ENCODE measurements around the gene SPON2.

Gene SPON2

GRCh38 chr4:1195109-1195671, 22.8 kb upstream of the SPON2 start:
- DNase-seq (ENCODE audit: low read depth, low spot score), result no peak

- no peak for DNase-seq (ENCODE audit: low read depth, low spot score)
Measured at GRCh38 chr4:1194010-1194900, 21.9 kb upstream of the SPON2 start.

GRCh38 chr4:1193206-1194009, 21.0 kb upstream of the SPON2 start:
- no peak for DNase-seq (ENCODE audit: low read depth, low spot score)

- no peak for DNase-seq (ENCODE audit: low read depth, low spot score)
Measured at GRCh38 chr4:1192493-1193205, 20.3 kb upstream of the SPON2 start.

GRCh38 chr4:1192091-1192492, 19.7 kb upstream of the SPON2 start:
- no peak for DNase-seq (ENCODE audit: low read depth, low spot score)

- DNase-seq (ENCODE audit: low read depth, low spot score), result no peak
Measured at GRCh38 chr4:1191621-1192020, 19.2 kb upstream of the SPON2 start.

GRCh38 chr4:1187182-1187581, 14.8 kb upstream of the SPON2 start:
- DNase-seq (ENCODE audit: low read depth, low spot score), result no peak

- DNase-seq (ENCODE audit: low read depth, low spot score), result no peak
Measured at GRCh38 chr4:1183985-1184773, 11.8 kb upstream of the SPON2 start.

GRCh38 chr4:1182313-1182712, 9.9 kb upstream of the SPON2 start:
- DNase-seq (ENCODE audit: low read depth, low spot score), result no peak

GRCh38 chr4:1180663-1181062, 8.3 kb upstream of the SPON2 start:
- no peak for DNase-seq (ENCODE audit: low read depth, low spot score)

- no peak for DNase-seq (ENCODE audit: low read depth, low spot score)
Measured at GRCh38 chr4:1179976-1180375, 7.6 kb upstream of the SPON2 start.

- no peak for DNase-seq (ENCODE audit: low read depth, low spot score)
Measured at GRCh38 chr4:1179089-1179441, 6.7 kb upstream of the SPON2 start.

- DNase-seq (ENCODE audit: low read depth, low spot score), result no peak
Measured at GRCh38 chr4:1178300-1179088, 6.1 kb upstream of the SPON2 start.

GRCh38 chr4:1177274-1178141, 5.1 kb upstream of the SPON2 start:
- no peak for DNase-seq (ENCODE audit: low read depth, low spot score)

GRCh38 chr4:1176398-1177273, 4.3 kb upstream of the SPON2 start:
- DNase-seq (ENCODE audit: low read depth, low spot score), result no peak

- DNase-seq (ENCODE audit: low read depth, low spot score), result no peak
Measured at GRCh38 chr4:1175635-1176229, 3.3 kb upstream of the SPON2 start.

- DNase-seq (ENCODE audit: low read depth, low spot score), result no peak
Measured at GRCh38 chr4:1174941-1175634, 2.7 kb upstream of the SPON2 start.

All from activated naive CD8-positive, alpha-beta T cell treated with anti-CD3 and anti-CD28 coated beads, Interleukin-2, amount 50 U/mL, for 16 hours (primary cell).